Measurements from ENCODE around the gene SLC25A23. TPM values are rescaled to one million over a fixed set of nuclear protein-coding genes. Genes with fewer than 3 reads are reported as not detected.

SLC25A23 gene
- total RNA-seq, 1 experiment from 2014 or later = 89.5 TPM

- TF ChIP-seq CTCF (IDR thresholded peaks at IDR 0.05 in 2 of 3, conservative IDR thresholded peaks at IDR 0.05 in 1 of 3; ENCODE audit: borderline replicate concordance in 1 of 3, insufficient read depth in 1 of 3, low read depth in 2 of 3, low read length in 2 of 3) (no peak), POLR2AphosphoS5 (IDR thresholded peaks at IDR 0.05; ENCODE audit: low read depth, low read length) (peak; percentile 81), ELF1 (IDR thresholded peaks at IDR 0.05; ENCODE audit: borderline replicate concordance, low read depth) (no peak; the same call in 1 of the 2 replicates), CEBPB (IDR thresholded peaks at IDR 0.05; ENCODE audit: low read depth) (no peak)
These were observed 66.3 kb downstream of the SLC25A23 start, which contains the start of gene GTF2F1 (continued) for GRCh38 chr19:6393074-6393982.

- no peak for DNase-seq (ENCODE audit: low read depth, low spot score)
- RAD21 ChIA-PET (ENCODE audit: low non-redundant PET in 1 of 2, low total read pairs in 2 of 2, uncharacterized antibody in 2 of 2, unreplicated experiment in 2 of 2) = interaction anchor here in 1 of 2 experiments (0.6 kb wide), 1 partner anchor 34 kb away, joined by 6 read pairs; no protein-coding TSS in a partner anchor
- peaks cover 19 to 21% of the 10 kb centered on the region in 2 experiments; a peak in 3 of 4 replicates for H3K36me3 ChIP-seq (ENCODE audit: control insufficient read depth in 1 of 2, insufficient read depth in 2 of 2, low read length in 2 of 2)
- peak overlapping the region; percentile 71 for H3K27ac ChIP-seq (ENCODE audit: low read depth, low read length)
- no peaks in the 10 kb centered on the region for H3K9me2 ChIP-seq (ENCODE audit: insufficient read depth)
- H3K79me2 ChIP-seq (ENCODE audit: insufficient read depth, low read length) = peaks cover 40% of the 10 kb centered on the region
- no peak for TF ChIP-seq ELF1 (IDR thresholded peaks at IDR 0.05; ENCODE audit: borderline replicate concordance, low read depth)
- 0 out of 2 replicates have a peak, but pooled peaks have one; percentile 61 for TF ChIP-seq SIN3A (IDR thresholded peaks at IDR 0.05; ENCODE audit: low read depth)
- no peak; the same call in 1 of the 2 replicates for ATAC-seq
- POLR2A ChIA-PET = interaction anchor here (1.0 kb wide), 1 partner anchor 10 kb away, joined by 3 read pairs; no protein-coding TSS in a partner anchor
- TSS peak; percentile 77 for BruUV-seq (replicated peaks)
- no peaks in the 10 kb centered on the region for H3K27me3 ChIP-seq (ENCODE audit: insufficient read depth, low read length)
- H4K20me1 ChIP-seq (ENCODE audit: insufficient read depth) = no peaks in the 10 kb centered on the region
- H3K9me3 ChIP-seq (ENCODE audit: control insufficient read depth in 1 of 2, insufficient read depth in 1 of 2, low read depth in 1 of 2, low read length in 2 of 2) = no peaks in the 10 kb centered on the region
- peak overlapping the region; percentile 69 to 90 for H3K4me3 ChIP-seq (replicated peaks in 1 of 2; ENCODE audit: low read depth in 1 of 2, low read length in 2 of 2)
- peak overlapping the region; percentile 90 for H3K9ac ChIP-seq (ENCODE audit: low read length)
- CTCF ChIA-PET = no interaction called here
- intact Hi-C loops (cut with micrococcal nuclease) = no loop called here
- H3K4me2 ChIP-seq (ENCODE audit: low read length) = peak overlapping the region; percentile 79
- peak overlapping the region; percentile 87 for H2AFZ ChIP-seq (ENCODE audit: low read depth, low read length, poor library complexity, severe bottlenecking)
- H3K4me1 ChIP-seq (ENCODE audit: control insufficient read depth in 1 of 2, insufficient read depth in 2 of 2, low read length in 2 of 2) = peaks cover 8 to 21% of the 10 kb centered on the region in 2 experiments
These were observed 67.1 kb downstream of the SLC25A23 start for GRCh38 chr19:6392221-6393073.

Small RNA genes lying within 50 kb of the gene (microRNA-seq; reads per million reads assigned to microRNA genes)
- gene MIR3940 (ENCODE audit: borderline number of aligned reads) = 14.5 reads per million, percentile 35 among the genes with 10 or more reads in this experiment
- not detected for gene MIR6790 (ENCODE audit: borderline number of aligned reads)

Other genes with a start within 250 kb of the SLC25A23 start
- gene MLLT1, start 179.8 kb downstream of the SLC25A23 start, total RNA-seq (2021; ENCODE audit: unreplicated experiment) = 55.0 TPM
- gene ACER1, start 126.2 kb downstream of the SLC25A23 start, total RNA-seq (2021; ENCODE audit: unreplicated experiment) = not detected
- 116 TPM for gene CLPP, start 98.3 kb downstream of the SLC25A23 start, total RNA-seq (2021; ENCODE audit: unreplicated experiment)
- gene ALKBH7, start 87.0 kb downstream of the SLC25A23 start, total RNA-seq (2021; ENCODE audit: unreplicated experiment) = 57.1 TPM
- gene PSPN, start 83.9 kb downstream of the SLC25A23 start, total RNA-seq (2021; ENCODE audit: unreplicated experiment) = 3.4 TPM
- gene GTF2F1, start 66.6 kb downstream of the SLC25A23 start, total RNA-seq (2021; ENCODE audit: unreplicated experiment) = 82.0 TPM
- 553 TPM for gene KHSRP, start 35.0 kb downstream of the SLC25A23 start, total RNA-seq (2021; ENCODE audit: unreplicated experiment)
- gene SLC25A41, start 26.0 kb downstream of the SLC25A23 start, total RNA-seq (2021; ENCODE audit: unreplicated experiment) = 0.93 TPM
- gene CRB3, start 4.5 kb upstream of the SLC25A23 start, total RNA-seq (2021; ENCODE audit: unreplicated experiment) = 40.5 TPM
- gene DENND1C, start 22.0 kb upstream of the SLC25A23 start, total RNA-seq (2021; ENCODE audit: unreplicated experiment) = 0.54 TPM
- gene TUBB4A, start 42.5 kb upstream of the SLC25A23 start, total RNA-seq (2021; ENCODE audit: unreplicated experiment) = 32.5 TPM
- gene TNFSF9, start 71.2 kb upstream of the SLC25A23 start, total RNA-seq (2021; ENCODE audit: unreplicated experiment) = 25.1 TPM
- gene CD70, start 131.4 kb upstream of the SLC25A23 start, total RNA-seq (2021; ENCODE audit: unreplicated experiment) = 2.1 TPM
- gene TNFSF14, start 210.4 kb upstream of the SLC25A23 start, total RNA-seq (2021; ENCODE audit: unreplicated experiment) = 0.22 TPM

Data from HCT116 (cell line).